HG03060 (cell line): Measurements from ENCODE around the gene ESAM.
"Not testable (repeated sequence)": the region's sequence is repeated elsewhere in the genome, so short reads cannot be mapped to it uniquely, and the experiment has no call there.

ENCODE experiments used
- ATAC-seq: cut with Tn5 transposase; IDR thresholded peaks from one replicate; pipeline ENCODE4 v1.9.1; 2021; ENCODE audit warnings: low read depth, moderate number of reproducible peaks; ENCODE audit not compliant: unreplicated experiment

Gene ESAM

GRCh38 chr11:124776865-124777645 lies 15.0 kb upstream of the ESAM start:
- no peak for ATAC-seq

DNA sequence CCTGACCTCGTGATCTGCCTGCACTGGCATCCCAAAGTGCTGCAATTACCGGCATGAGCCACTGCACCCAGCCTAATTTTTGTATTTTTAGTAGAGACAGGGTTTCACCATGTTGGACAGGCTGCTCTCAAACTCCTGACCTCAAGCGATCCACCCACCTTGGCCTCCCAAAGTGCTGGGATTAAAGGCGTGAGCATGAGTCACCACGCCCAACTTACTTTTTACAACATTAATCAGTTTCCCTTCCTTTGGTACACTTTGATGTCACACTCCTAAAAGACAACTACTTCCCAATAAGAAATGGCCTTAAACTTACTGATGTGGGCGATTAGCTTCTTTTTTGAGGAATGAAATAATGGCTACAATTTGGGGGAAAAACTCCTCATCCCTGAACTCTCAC lies 8.9 kb upstream of the ESAM start:
- not testable (repeated sequence) for ATAC-seq

GRCh38 chr11:124769806-124770774 lies 8.0 kb upstream of the ESAM start:
- ATAC-seq = no peak

DNA sequence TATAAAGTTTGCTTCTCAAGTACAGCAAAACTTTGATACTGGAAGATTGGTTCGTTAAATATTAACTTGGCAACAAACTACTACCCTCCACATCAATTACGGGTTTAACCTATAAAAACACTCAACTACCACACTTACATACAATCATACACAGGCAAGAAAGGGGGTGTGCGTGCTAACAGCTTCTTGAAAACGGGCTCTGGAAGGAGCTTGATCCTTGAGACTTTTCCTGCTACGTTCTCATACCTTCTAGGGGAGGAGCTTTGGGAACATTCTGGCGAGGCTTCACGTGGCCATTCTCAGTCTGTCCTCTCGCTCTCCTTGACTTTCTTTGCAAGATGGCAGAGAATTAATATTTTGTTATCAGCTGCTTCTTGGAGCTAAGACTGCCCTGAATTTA lies 6.8 kb upstream of the ESAM start:
- no peak for ATAC-seq

GRCh38 chr11:124766156-124766555 lies 4.1 kb upstream of the ESAM start:
- no peak for ATAC-seq

- ATAC-seq = no peak
Observed at GRCh38 chr11:124763156-124763947, 1.3 kb upstream of the ESAM start.

DNA sequence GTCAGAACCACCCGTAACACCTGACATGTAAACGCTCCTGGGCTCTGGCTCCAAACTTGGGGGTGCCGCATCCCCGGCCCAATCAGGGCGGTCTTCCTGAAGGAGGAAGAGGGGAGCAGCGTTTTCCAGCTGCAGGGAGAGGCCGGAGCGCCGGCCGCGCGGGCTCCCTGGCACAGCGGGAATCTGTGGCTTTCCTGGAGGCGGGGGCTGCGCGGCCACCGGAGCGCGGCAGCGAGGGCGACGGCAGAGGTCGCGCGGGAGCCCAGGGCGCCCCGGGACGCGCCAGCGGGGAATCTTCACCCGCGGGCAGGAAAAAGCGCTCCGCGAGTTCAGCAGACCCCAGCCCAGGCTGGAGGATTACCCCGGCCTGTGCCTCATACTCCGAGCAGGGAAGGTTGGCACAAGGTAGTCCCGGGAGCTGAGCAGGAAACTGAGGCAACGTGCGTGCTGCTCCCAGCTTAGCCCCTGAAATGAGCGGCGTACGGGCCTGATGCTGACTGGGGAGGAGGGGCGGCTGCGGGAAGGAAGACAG lies 600 bp upstream of the ESAM start:
- ATAC-seq = no peak

DNA sequence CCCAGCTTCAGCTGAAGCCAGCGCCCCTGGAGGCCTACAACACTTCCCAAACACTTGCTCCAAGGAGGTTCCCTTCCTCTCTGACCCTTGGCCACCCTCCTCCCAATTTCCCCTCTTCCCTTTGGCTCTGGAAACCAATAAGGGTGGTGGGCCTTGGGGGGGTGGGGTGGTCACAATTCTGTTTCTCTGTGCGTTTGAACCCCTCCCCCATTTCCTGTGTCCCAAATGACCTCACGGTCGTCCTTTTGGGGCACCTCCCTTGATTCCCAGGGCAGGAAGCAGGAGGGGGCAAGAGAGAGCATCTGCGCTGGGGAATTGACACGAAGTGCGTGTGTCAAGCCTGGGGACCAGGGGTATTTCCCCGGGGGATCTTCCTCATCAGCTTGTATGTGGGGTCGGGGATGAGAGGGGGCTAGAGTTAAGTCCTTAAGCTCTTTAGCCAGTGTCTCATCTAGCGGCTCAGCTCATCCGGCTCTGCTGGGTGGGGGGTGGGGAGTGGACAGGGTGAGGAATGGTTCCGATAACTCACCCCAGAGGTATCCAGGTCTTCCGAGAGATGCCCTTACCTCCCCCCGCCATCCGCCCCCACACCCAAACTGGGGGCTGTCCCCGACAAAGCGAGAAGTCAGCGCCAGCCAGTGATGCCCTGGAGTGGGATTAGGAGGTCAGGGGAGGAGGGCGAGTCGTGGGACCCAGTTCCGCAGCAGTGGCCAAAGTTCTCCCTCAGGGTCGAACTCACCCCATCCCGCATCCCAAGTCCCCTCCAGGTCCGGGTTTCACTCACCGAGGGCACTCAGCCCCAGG lies 587 bp downstream of the ESAM start:
- no peak for ATAC-seq

DNA sequence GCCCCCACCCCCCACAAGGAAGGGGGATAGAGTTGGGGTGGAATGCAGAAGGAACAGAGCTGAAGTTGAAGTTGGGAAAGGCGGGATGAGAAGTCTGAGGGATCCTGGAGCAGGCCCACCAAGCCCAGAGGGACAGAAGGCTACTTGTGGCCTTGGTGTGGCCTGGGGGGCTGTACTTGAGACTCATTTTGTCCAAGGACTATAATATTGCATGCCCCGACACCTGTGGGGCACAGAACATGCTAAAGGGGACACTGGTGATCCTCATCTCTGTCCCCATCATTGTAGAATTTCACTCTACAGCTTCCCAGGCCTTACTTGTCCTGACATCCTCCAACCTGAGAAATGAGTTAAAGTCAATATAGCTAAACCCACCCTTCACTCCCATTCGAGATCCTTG lies 1.3 kb downstream of the ESAM start:
- no peak for ATAC-seq

DNA sequence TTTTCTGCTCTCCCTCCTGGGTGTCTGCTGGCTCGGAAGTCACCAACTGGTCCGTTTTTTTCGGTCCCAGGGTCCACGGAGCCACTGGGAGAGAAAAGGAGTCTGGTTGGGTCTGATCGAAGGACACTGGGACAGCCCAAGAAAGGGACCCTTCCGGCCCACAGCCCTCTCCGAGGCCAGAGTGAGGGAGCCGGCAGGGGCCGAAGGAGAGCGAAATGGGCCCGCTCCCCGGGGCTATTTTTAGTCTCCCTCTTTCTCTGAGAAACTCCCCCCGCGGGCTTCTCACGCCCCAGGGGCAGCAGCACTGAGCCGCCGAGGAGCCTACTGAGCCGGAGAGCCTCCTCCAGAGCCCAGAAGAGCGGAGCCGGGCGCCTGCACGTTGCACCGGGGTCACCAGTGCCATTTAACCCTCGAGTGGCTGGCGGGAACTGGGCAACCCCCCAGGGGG lies 1.9 kb downstream of the ESAM start:
- ATAC-seq = no peak

DNA sequence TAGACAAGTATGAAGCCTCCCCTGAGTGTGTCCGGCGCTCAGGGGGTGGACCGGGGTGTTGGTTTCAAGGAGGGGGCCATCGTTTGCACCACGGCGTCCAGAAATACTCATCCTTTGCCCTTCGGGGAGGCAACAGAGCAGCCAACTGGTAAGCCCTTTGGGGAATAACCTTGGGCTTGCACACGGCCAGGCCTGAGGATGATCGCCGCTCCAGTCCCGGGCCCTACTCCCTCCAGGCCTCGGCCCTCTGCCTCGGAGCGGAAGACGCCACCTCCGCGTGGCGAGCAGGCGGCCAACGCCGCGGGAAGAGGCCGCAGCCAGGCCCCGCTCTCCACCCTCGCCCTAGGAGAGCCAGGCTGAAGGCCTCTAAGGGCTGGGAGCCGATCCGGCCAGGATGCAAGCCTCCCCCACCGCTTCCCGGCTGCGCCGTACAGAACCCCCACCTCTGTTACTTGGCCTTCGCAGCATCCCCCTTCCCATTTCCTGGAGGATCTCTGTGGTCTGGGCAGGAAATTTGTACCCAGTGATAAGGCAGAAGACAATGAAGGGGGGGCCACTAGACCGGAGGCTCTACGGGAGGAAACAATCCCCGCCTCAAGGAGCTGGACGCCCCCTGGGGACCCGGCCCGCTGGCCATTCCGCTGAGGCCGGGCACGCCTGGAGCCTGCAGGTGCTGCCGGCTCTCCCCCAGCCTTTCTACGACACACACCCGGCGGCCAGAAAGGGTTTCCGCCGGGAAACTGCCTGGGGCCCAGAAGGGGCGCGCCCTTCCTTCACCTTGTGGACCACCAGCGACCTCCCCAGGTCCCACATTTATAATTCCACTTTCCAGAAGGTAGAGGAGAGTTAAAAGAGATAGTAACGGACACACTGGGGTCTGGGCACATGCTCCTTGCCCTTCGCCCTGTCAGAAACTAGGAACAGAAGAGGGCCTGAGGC lies 2.6 kb downstream of the ESAM start:
- no peak for ATAC-seq

GRCh38 chr11:124758355-124759265 lies 3.5 kb downstream of the ESAM start:
- peak; percentile 27 for ATAC-seq

- ATAC-seq = no peak
Observed at GRCh38 chr11:124757320-124757719, 4.8 kb downstream of the ESAM start.

- no peak for ATAC-seq
Observed at GRCh38 chr11:124756753-124757227, 5.3 kb downstream of the ESAM start.

DNA sequence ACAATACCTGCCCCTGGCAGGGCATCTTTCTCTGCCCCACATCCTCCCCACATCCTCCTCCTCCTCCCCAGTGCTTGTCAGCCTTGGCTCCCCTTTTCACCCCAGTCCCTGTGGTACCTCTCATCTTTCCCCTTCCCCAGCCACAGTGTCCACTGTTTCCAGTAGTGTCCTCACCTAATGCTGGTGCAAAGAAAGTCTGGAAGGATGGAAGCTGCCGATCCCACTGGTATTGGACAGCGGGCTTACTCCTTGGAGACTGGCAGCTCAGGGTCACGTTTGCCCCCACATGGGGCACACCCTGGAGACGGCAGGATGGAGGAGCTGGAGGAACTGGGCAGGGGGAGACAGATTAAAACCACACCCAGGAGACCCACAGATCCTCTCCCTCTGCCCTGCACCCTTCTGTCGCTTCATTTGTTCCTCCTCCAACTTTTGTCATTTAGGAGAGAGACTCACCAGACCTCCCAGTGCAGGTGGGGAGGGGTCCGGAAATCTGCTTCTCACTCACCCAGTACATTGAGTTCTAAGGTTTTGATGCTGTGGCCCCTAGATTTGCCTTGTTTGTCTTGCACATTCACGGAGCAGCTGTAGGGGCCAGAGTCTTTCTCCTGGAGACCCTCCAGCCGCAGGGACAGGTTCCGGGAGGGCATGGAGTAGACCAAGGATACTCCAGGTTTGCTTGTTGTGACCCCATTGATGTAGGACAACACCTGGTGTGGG lies 5.9 kb downstream of the ESAM start:
- no peak for ATAC-seq

DNA sequence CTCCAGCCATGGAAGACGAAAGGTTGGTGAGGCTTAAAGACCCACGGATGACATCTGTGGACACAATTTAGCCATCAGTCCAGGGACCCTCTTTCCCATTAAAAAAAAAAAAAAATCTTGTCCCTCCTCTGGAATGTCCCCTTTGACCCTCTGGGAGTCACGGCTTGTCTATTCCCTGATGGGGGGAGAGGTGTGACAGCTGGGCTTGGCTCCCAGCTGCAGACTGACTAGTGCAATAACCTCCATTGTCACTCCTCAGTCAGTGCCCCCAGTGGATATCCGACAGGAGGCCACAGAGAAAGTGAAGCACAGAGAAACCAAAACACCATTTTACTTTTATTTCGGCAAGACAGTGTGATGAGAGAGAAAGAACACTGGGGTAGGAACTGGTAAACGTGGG lies 7.4 kb downstream of the ESAM start:
- no peak for ATAC-seq

DNA sequence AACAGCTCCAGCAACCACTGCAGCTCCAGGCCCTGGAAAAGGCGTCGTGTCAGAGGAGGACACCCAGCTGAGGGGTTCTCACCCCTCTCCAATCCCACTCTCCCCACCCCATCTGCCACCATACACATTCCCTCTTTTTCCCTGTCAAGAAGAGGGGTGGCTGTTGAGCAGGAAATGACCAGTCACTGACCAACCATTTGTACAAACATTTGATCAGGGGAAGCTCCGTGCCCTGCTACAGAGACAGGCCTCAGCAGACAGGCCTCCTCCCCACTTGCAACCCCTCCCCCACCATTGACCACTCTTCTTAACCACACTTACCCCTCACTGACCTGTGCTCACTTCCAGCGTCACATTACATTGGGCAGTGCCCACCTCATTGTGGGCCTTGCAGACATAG lies 7.8 kb downstream of the ESAM start:
- ATAC-seq = no peak
